Endometrial microvascular endothelial cells (primary cell): ENCODE measurements around the gene KIRREL3. TPM values are rescaled to one million over a fixed set of nuclear protein-coding genes. Genes with fewer than 3 reads are reported as not detected.

ENCODE experiments used
- in situ Hi-C: cut with HindIII; loops from 2 replicates; pipeline ENCODE4 v1.10.0; 2017; ENCODE audit warnings: low sequenced_read_pairs, low pct_unique_long_range_greater_than_20kb; ENCODE audit errors: inconsistent ontology term
- total RNA-seq: library from RNA; depleted of rRNA; stranded (reverse); fragments of >200 nt; gene quantifications from one replicate; pipeline ENCODE4 v1.2.3, GENCODE V29; 2015; ENCODE audit errors: inconsistent ontology term

KIRREL3 gene
- total RNA-seq, 1 donor from 2014 or later, result 0.56 TPM

GRCh38 chr11:126468102-126468521 lies 532.5 kb downstream of the KIRREL3 start:
- in situ Hi-C loops, result no loop called here

DNA sequence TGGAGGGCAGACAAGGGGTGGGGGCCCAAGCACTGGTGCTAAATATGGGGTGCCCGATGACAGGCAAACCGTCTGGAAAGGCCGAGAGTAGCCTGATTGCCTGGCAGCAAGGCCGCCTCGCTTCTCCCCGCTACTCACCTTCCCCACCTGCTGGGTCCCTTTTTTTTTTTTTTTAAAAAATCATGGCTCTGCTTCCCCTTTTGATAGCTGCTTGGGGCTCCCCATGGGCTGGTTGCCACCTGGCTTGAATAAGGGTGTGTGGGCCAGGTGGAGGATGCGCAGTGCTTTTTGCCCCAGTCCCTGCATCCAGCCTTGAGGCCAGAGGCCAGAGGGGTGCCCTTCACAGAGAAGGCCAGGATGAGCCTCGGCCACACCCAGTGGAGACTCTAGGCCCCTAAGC lies 533.1 kb downstream of the KIRREL3 start:
- in situ Hi-C loops, result no loop called here

DNA sequence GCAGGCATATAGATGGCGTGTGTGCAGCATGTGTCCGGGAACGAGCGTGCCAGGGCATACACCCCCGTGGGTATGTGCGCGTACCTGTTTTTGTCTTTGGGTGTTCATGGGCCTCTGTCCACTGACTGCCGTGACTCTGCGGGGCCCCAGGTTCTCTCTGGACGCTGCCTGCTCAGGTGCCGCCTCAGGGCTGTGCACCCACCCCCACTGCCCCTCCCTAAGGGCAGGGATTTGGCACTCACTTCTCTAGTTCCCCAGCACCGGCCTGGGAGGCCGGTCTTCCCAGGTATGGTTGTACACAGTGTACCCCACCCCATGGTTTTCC lies 533.6 kb downstream of the KIRREL3 start:
- in situ Hi-C loops, result no loop called here

DNA sequence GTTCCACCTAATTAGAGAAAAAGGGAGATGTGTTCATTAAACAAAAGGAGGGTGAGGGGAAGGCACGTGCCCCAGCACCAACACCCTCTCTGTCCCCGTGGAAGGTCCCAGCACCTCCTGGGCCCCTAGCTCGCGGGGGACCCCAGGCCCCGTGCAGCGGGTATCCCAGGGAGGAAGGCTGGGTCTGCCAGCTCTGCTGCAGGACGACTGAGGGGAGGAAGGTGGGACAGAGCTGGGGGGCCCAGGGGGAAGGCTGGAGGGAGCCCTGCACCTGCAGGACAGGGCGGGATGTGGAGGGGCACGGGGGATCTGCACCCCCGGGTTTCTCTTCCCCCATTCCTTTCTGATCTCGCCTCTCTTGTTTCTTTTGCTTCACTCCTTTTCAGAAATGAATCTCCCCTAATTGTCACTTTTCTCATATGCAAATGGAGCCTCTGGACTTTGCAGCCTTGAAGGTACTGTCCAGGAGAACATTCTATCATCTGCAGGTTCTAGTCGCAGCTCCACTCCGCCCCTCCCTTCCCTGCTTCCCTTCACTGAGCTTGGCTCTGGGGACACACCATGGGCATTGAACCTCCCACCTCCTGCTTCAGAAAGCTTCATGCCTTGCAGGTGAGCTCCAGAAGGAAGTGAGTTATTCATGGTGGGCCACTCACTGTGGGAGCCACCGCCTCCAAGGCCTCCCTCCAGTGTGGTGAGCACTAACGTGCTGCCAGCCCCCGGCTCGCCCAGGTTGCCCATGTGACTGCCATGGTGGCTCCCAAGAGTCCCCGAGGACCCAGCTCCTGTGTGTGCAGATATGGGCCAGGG lies 534.1 kb downstream of the KIRREL3 start:
- in situ Hi-C loops, result no loop called here

DNA sequence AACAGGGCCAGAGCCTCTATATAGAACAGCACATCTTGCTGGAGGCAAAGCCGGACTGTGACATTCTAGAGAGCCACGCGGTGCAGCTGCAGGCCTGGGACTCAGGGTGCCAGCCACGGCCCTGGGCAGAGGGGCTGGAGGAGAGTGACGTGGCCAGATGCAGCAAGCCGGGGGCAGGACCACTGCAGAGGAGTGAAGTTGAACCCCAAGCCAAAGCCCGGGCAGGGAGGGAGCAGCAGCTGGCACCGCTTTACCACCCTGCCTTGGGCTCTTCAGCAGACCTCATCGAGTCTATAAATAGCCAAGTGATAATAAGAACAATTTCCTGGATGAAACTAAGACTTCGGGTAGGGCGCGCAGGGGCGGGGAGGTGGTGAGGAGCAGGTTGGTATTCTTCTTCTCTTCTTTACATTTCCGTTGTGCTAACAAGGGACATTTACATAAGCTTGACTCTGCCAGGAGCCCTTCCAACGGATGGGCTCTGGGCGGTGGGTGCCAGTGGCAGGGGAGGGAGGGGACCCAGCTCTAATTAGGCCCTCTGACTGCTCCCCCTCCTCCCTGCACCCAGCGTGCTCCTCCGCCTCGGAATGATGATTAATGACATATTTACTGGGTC lies 534.9 kb downstream of the KIRREL3 start:
- in situ Hi-C loops, result no loop called here

GRCh38 chr11:126464796-126465195 lies 535.8 kb downstream of the KIRREL3 start:
- in situ Hi-C loops, result no loop called here

DNA sequence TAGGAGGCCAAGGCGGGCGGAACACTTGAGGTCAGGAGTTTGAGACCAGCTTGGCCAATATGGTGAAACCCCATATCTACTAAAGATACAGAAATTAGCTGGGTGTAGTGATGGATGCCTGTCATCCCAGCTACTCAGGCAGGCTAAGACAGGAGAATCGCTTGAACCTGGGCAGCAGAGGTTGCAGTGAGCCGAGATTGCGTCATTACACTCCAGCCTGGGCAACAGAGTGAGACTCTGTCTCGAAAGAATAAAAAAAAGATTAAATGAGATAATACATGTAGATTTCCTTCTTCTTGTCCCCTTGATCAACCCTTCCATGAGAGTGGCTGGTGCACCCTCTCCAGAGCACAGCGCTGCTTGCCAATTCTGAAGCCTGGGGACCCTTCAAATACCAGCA lies 538.1 kb downstream of the KIRREL3 start:
- in situ Hi-C loops, result no loop called here

DNA sequence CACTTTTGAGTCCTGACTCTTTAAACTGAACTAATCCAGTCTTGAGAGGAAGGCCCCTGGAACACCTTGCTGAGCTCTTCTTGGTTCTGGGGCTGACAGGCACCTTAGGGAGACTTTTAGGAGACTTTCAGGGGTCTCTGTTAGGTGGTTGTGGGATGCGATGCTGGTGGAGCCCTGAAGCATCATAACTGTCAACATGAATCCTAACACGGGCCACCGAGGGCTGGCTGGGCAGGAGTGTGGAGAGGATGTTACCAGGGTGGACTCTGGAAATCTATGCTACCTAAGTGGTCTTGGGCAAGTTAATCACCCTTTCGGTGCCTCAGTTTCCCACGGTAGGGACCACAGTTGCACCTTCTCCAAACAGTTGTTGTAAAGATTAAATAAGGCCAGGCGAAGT lies 538.6 kb downstream of the KIRREL3 start:
- in situ Hi-C loops, result no loop called here

DNA sequence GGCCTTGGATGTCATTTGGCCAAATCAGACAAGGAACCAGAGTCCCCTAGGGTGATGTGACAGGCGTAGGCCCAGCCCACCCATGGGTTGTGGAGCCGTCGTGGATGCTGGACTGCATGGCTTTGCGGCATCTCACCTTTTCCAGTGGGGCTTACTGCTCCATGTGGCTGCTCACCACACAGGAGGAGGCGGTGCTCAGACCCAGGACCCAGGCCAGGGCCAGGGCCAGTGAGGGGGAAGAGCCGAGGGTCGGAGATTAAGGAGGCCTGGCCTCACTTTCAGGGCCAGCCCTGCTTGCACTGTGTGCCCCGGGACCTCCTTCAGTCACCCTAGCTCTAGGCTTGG lies 539.5 kb downstream of the KIRREL3 start:
- in situ Hi-C loops, result no loop called here

GRCh38 chr11:126460417-126461095 lies 540.0 kb downstream of the KIRREL3 start:
- in situ Hi-C loops, result no loop called here

DNA sequence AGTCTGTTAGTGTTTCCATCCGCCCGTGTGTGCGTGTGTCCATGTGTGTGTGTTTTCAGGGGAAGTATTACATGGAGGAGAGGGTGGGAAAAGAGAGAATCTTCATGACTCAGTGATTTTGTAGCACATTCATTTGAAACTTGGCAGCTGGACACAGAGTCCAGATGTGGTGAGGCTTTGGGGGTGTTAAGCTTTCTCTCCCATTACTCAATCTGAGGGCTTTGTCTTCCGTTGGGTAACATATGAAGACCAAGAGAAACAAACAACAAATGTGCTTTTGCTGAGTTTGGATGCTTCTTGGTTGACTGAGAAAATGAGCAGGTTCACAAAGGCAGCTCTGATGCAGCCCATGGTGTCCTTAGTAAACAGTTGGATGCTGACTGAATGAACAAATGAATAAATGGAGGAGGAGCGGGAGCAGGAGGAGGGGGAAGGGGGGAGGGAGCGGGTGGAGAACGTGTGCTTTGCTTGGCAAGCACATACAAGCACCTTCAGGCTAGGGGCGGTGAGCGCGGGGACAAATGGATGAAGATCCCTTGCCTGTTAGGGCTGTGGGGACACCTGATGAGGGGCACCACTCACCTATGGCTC lies 540.8 kb downstream of the KIRREL3 start:
- in situ Hi-C loops, result no loop called here

DNA sequence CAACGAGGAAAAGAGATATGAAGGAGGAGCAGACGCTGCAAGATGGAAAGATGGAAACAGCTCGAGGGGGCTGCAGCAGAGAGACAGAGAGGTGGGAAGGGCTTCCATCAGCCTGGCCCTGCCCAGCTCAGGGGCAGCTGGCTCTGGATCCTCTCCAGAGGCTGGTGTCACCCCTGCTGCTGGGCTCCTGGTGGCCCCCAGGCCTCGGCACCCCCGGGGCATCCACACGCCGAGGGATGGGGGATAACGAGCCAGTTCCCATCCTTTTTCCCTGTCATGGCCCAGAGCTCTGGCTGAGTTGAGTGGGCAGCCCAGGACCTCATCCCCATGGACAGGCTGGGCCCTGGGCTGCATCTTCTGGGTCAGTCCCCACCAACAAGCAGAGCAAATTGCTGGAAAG lies 542.8 kb downstream of the KIRREL3 start:
- in situ Hi-C loops, result no loop called here

DNA sequence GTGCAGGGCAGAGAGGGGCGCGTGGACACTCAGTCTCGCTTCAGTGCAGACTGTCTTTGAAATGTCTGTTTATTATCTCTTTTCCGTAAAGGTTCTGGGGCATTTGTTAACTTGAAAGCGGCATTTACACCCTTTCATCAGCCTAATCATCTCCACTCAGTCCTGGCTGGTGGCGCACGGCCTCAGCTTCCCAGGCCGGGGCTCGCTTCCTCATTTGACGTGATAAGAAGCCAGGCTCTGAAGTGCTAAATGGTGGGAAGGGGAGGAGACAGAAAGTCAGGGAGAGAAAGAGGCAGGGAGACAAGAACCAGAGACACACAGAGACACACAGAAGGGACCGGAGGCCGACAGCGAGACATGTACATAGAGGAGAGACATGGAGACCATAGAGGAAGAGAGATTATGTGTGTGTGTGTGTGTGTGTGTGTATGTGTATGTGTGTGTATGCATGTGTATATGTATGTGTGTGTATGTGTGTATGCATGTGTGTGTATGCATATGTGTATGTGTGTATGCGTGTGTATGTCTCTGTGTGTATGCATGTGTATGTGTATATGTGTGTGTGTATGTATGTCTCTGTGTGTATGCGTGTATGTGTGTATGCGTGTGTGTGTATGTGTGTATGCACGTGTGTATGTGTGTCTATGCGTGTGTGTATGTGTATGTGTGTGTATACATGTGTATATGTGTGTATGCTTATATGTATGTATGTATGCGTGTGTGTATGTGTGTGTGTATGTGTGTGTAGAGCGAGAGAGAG lies 543.6 kb downstream of the KIRREL3 start:
- in situ Hi-C loops, result no loop called here

- in situ Hi-C loops, result no loop called here
Measured at GRCh38 chr11:126456089-126456488, 544.5 kb downstream of the KIRREL3 start.

GRCh38 chr11:126452241-126453101 lies 548.1 kb downstream of the KIRREL3 start:
- in situ Hi-C loops, result no loop called here

GRCh38 chr11:126451211-126451802 lies 549.3 kb downstream of the KIRREL3 start:
- in situ Hi-C loops, result no loop called here

DNA sequence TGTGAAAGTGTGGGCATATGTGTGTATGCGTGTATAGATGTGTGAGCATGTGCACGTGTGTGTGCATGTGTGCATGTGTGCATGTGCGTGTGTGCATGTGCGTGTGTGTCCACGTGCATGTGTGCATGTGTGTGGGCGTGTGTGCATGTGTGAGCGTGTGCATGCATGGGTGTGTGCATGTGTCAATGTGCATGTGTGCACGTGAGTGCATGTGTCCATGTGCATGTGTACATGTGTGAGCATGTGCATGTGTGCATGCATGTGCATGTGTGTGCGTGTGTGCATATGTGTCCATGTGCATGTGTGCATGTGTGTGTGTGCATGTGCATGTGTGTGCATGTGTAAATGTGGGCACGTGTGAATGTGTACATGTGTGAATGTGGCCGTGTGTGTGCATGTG lies 549.8 kb downstream of the KIRREL3 start:
- in situ Hi-C loops, result no loop called here

- in situ Hi-C loops, result no loop called here
Measured at GRCh38 chr11:126450198-126450597, 550.4 kb downstream of the KIRREL3 start.
